Upper lobe of left lung (tissue), 4 donors: Measurements from ENCODE around the gene CCNI2.

ENCODE experiments used
- EP300 ChIP-seq, 4 donors: sonication (generic); formaldehyde crosslinking; IDR thresholded peaks; one replicate each; pipeline ENCODE4 v1.5.1; 2017; ENCODE audit warnings: antibody characterized with exemption in 4 of 4, control low read depth in 2 of 4
- POLR2A ChIP-seq, 4 donors: fragments of 450-650 bp; IDR thresholded peaks; one replicate each; pipeline ENCODE4 v1.5.1; 2016 to 2017; ENCODE audit warnings: antibody characterized with exemption in 4 of 4, mild to moderate bottlenecking in 2 of 4
- POLR2AphosphoS5 ChIP-seq, 2 donors: sonication (generic); formaldehyde crosslinking; IDR thresholded peaks; one replicate each; pipeline ENCODE4 v1.5.1; 2017; ENCODE audit warnings: antibody characterized with exemption in 2 of 2
- TF ChIP-seq, protein P1 (sequence below), 6 experiments: fragments of 450-650 bp in 4 of 6; fragments of 200-600 bp in 2 of 6; sonication (generic) in 2 of 6; IDR thresholded peaks; one replicate each; pipeline ENCODE4 v1.5.1; 2016 to 2019; ENCODE audit warnings: antibody characterized with exemption in 6 of 6

DNA sequence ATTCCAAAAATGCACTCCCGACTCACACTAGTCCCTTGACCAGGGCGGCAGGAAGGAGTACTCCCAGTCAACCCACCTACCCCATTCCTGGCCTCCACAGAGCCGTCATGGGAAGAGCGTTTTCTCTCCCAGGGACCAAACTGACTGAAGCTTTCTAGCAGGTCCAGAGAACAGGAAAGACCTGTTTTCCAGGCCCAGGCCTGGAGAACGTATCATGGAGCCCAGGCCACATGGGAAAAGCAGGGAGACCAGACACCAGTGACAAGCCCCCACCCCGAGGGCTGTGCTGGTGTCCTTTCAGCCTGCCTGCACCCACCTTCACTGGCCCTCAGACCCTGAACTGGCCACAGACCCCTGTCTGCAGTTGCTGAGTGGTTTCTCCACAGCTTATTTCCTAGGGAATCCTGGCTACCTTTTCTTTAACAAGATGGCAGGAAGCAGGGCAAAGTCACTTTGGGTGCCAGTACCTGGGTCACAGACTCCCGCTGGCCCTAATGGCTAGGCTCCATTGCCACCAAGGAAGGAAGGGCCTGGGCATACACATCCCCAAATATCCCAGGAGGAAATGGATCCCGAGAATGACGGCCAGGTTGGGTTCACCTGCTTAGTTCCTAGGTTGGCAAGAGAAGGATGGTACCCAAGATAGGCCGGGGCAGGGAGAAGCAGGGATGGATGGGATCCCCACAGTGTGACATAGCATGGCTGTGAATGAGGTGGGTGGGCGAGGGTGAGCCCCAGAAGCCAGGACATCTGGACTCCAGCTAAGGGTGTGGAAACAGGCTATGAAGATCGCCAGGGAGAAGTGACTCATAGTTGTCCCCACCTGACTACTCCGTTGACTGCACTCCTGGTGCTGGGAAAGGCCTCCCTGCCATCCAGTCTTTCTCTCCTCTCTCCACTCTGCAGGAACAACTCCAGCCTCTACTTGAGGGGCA is 12.2 kb downstream of the CCNI2 start:
- TF ChIP-seq POLR2A (IDR thresholded peaks at IDR 0.05) (no peak), POLR2AphosphoS5 (IDR thresholded peaks at IDR 0.05) (no peak), EP300 (IDR thresholded peaks at IDR 0.05) (no peak)
- TF ChIP-seq, protein P1, sequence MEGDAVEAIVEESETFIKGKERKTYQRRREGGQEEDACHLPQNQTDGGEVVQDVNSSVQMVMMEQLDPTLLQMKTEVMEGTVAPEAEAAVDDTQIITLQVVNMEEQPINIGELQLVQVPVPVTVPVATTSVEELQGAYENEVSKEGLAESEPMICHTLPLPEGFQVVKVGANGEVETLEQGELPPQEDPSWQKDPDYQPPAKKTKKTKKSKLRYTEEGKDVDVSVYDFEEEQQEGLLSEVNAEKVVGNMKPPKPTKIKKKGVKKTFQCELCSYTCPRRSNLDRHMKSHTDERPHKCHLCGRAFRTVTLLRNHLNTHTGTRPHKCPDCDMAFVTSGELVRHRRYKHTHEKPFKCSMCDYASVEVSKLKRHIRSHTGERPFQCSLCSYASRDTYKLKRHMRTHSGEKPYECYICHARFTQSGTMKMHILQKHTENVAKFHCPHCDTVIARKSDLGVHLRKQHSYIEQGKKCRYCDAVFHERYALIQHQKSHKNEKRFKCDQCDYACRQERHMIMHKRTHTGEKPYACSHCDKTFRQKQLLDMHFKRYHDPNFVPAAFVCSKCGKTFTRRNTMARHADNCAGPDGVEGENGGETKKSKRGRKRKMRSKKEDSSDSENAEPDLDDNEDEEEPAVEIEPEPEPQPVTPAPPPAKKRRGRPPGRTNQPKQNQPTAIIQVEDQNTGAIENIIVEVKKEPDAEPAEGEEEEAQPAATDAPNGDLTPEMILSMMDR (IDR thresholded peaks at IDR 0.05): no peak
